Mesenchymal stem cell (in vitro differentiated cells and primary cell): Measurements from ENCODE around the gene TEX13B.

Experiments
- DNase-seq: peaks from one replicate; pipeline ENCODE4 v3.0.0-alpha.2; 2013
- H2AFZ ChIP-seq: one replicate; pipeline ENCODE4 v1.6.1; 2013; ENCODE audit warnings: low read depth, mild to moderate bottlenecking, control low read depth, inconsistent platforms, low read length, moderate library complexity
- H2AK5ac ChIP-seq: 2 replicates; pipeline ENCODE4 v1.6.1; 2013; ENCODE audit warnings: low read length, moderate library complexity, mild to moderate bottlenecking, inconsistent platforms; ENCODE audit not compliant: severe bottlenecking
- H2BK120ac ChIP-seq: one replicate; pipeline ENCODE4 v1.6.1; 2013; ENCODE audit warnings: low read depth, mild to moderate bottlenecking, inconsistent platforms, low read length, moderate library complexity
- H2BK12ac ChIP-seq, 2 experiments: one replicate each; pipeline ENCODE4 v1.6.1; 2013; ENCODE audit warnings: inconsistent platforms in 2 of 2, low read length in 2 of 2, mild to moderate bottlenecking in 2 of 2, moderate library complexity in 2 of 2, control low read depth in 1 of 2
- H2BK15ac ChIP-seq: one replicate; pipeline ENCODE4 v1.6.1; 2013; ENCODE audit warnings: mild to moderate bottlenecking, low read depth, inconsistent platforms; ENCODE audit not compliant: poor library complexity, severe bottlenecking
- H2BK5ac ChIP-seq: 2 replicates; pipeline ENCODE4 v1.6.1; 2013; ENCODE audit warnings: low read depth, mild to moderate bottlenecking, low read length, control low read depth, inconsistent platforms; ENCODE audit not compliant: poor library complexity, severe bottlenecking
- H3K14ac ChIP-seq, 2 experiments: one replicate each; pipeline ENCODE4 v1.6.1; 2013; ENCODE audit warnings: inconsistent platforms in 2 of 2, low read length in 2 of 2, control low read depth in 1 of 2, mild to moderate bottlenecking in 1 of 2, moderate library complexity in 1 of 2
- H3K18ac ChIP-seq, 2 experiments: one replicate each; pipeline ENCODE4 v1.6.1; 2013; ENCODE audit warnings: inconsistent platforms in 2 of 2, low read length in 2 of 2, control low read depth in 1 of 2, low read depth in 1 of 2, mild to moderate bottlenecking in 1 of 2
- H3K23ac ChIP-seq, 2 experiments: one replicate each; pipeline ENCODE4 v1.6.1; 2013; ENCODE audit warnings: inconsistent platforms in 2 of 2, low read length in 2 of 2, mild to moderate bottlenecking in 2 of 2, moderate library complexity in 2 of 2, control low read depth in 1 of 2
- H3K27ac ChIP-seq: 2 replicates; pipeline ENCODE4 v1.5.1; 2013; ENCODE audit warnings: mild to moderate bottlenecking, moderate library complexity, low read length, control low read depth, inconsistent platforms; ENCODE audit not compliant: poor library complexity, severe bottlenecking
- H3K27me3 ChIP-seq, 2 experiments: 2 replicates each; pipeline versions ENCODE4 v1.6.1 to v1.7.0; 2013; ENCODE audit warnings: low read length in 2 of 2, mild to moderate bottlenecking in 2 of 2, moderate library complexity in 2 of 2, control low read depth in 1 of 2, inconsistent platforms in 1 of 2; ENCODE audit not compliant: control insufficient read depth in 1 of 2, insufficient read depth in 1 of 2
- H3K36me3 ChIP-seq, 2 experiments: 2 replicates each; pipeline versions ENCODE4 v1.6.1 to v1.7.0; 2013; ENCODE audit warnings: low read length in 2 of 2, control low read depth in 1 of 2, inconsistent platforms in 1 of 2, low read depth in 1 of 2, mild to moderate bottlenecking in 1 of 2; ENCODE audit not compliant: insufficient read depth in 2 of 2, control insufficient read depth in 1 of 2
- H3K4ac ChIP-seq, 2 experiments: one replicate each; pipeline ENCODE4 v1.6.1; 2013; ENCODE audit warnings: inconsistent platforms in 2 of 2, low read length in 2 of 2, mild to moderate bottlenecking in 2 of 2, moderate library complexity in 2 of 2, control low read depth in 1 of 2, low read depth in 1 of 2
- H3K4me1 ChIP-seq: 2 replicates; pipeline ENCODE4 v1.6.1; 2013; ENCODE audit warnings: low read depth, low read length, control low read depth; ENCODE audit not compliant: control insufficient read depth, insufficient read depth
- H3K4me2 ChIP-seq: 2 replicates; pipeline ENCODE4 v1.6.1; 2013; ENCODE audit warnings: low read length, mild to moderate bottlenecking, inconsistent platforms; ENCODE audit not compliant: poor library complexity, severe bottlenecking
- H3K4me3 ChIP-seq, 2 experiments: 2 replicates each; pipeline versions ENCODE4 v1.5.1 to v1.7.0; 2013; ENCODE audit warnings: low read length in 2 of 2, mild to moderate bottlenecking in 2 of 2, control low read depth in 1 of 2, low read depth in 1 of 2; ENCODE audit not compliant: insufficient read depth in 1 of 2
- H3K79me1 ChIP-seq: replicated peaks from 2 replicates; pipeline ENCODE4 v1.6.1; 2013; ENCODE audit warnings: mild to moderate bottlenecking, control low read depth, low read length, inconsistent platforms; ENCODE audit not compliant: poor library complexity, severe bottlenecking
- H3K9ac ChIP-seq: 2 replicates; pipeline ENCODE4 v1.7.0; 2013; ENCODE audit warnings: mild to moderate bottlenecking, low read length, moderate library complexity
- H3K9me3 ChIP-seq: 2 replicates; pipeline ENCODE4 v1.7.0; 2013; ENCODE audit warnings: mild to moderate bottlenecking, low read length; ENCODE audit not compliant: control insufficient read depth
- H4K8ac ChIP-seq: one replicate; pipeline ENCODE4 v1.6.1; 2013; ENCODE audit warnings: inconsistent platforms, mild to moderate bottlenecking, low read length, moderate library complexity
- H4K91ac ChIP-seq: one replicate; pipeline ENCODE4 v1.6.1; 2013; ENCODE audit warnings: mild to moderate bottlenecking, low read length, inconsistent platforms
- WGBS: methylation state at CpG from one replicate; pipeline ENCODE4 v1.1.7; 2013; ENCODE audit warnings: mixed read lengths; 5-methylcytosine and 5-hydroxymethylcytosine counted together

TEX13B gene

DNA sequence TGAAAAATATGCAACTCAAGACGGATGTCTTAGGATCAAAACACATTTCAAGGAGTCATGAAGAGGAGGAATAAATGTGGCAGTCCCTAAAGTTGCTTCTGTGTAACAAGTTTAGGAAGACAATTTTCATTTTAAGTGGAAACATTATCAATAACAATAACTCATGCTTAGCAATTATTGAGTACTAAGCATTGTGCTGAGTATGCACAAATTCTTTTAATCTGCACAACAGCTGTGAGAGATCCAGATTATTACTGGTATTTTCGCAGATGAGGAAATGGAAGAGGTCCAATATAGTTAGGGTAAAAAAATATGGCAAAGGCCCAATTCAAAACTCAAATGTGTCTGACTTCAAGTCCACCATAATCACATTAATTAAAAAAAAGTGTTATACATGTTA is 2.9 kb upstream of the TEX13B start:
- no peak overlapping the region for H2BK12ac ChIP-seq
- H2AK5ac ChIP-seq, result no peak overlapping the region
- H3K23ac ChIP-seq, result no peak overlapping the region
- H4K8ac ChIP-seq, result no peak overlapping the region
- no peak overlapping the region for H2AFZ ChIP-seq
- H2BK5ac ChIP-seq, result no peak overlapping the region
- no peak overlapping the region for H3K4ac ChIP-seq
- H2BK15ac ChIP-seq, result no peak overlapping the region
- no peak for DNase-seq
- no peak overlapping the region for H2BK120ac ChIP-seq
- H3K14ac ChIP-seq, result no peak overlapping the region
- no peak overlapping the region for H3K27ac ChIP-seq
- no peaks in the 10 kb centered on the region for H3K9me3 ChIP-seq
- H4K91ac ChIP-seq, result no peak overlapping the region
- H3K27me3 ChIP-seq, result peaks cover 0 to 18% of the 10 kb centered on the region in 2 experiments
- peaks cover 0 to 12% of the 10 kb centered on the region in 2 experiments for H3K36me3 ChIP-seq
- H3K4me1 ChIP-seq, result no peaks in the 10 kb centered on the region
- no peak overlapping the region for H3K4me2 ChIP-seq
- no peaks in the 10 kb centered on the region for H3K79me1 ChIP-seq
- no peak overlapping the region for H3K9ac ChIP-seq
- H3K4me3 ChIP-seq, result no peak overlapping the region
- no CpG with 5 or more reads among the region's 2 CpGs for WGBS
- H3K18ac ChIP-seq, result no peak overlapping the region

DNA sequence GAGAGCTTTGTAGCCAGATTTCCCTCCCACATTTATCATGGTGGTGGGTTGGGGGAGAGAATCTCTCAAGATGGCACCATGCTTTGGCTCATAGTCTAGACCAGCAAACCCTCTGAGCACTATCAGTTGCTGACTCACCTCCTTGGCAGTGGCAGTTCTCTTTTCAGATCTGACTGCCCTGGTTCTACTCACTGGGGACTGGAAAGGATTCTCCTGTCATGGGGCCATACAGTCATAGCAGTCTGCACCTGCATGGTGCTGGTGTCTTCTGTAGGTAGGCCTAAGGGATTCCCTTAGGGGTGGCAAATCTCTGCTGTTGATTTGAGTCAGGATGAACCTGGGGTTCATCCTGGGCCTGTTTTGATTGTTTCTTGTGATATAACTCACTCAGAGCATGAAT is 2.6 kb downstream of the TEX13B start:
- Histone ChIP-seq H3K9ac (no peak overlapping the region), H3K79me1 (no peaks in the 10 kb centered on the region), H3K36me3 (peaks cover 0 to 15% of the 10 kb centered on the region in 2 experiments), H3K4me2 (no peak overlapping the region), H3K4ac (no peak overlapping the region), H2AK5ac (no peak overlapping the region), H3K9me3 (no peaks in the 10 kb centered on the region), H3K14ac (no peak overlapping the region), H2BK12ac (no peak overlapping the region), H3K4me1 (no peaks in the 10 kb centered on the region), H3K27ac (no peak overlapping the region), H4K8ac (no peak overlapping the region), H2BK120ac (no peak overlapping the region), H2BK5ac (no peak overlapping the region), H2BK15ac (no peak overlapping the region), H3K23ac (no peak overlapping the region), H2AFZ (no peak overlapping the region), H4K91ac (no peak overlapping the region), H3K4me3 (no peak overlapping the region), H3K18ac (no peak overlapping the region), H3K27me3 (peaks cover 0 to 32% of the 10 kb centered on the region in 2 experiments)
- DNase-seq, result no peak

DNA sequence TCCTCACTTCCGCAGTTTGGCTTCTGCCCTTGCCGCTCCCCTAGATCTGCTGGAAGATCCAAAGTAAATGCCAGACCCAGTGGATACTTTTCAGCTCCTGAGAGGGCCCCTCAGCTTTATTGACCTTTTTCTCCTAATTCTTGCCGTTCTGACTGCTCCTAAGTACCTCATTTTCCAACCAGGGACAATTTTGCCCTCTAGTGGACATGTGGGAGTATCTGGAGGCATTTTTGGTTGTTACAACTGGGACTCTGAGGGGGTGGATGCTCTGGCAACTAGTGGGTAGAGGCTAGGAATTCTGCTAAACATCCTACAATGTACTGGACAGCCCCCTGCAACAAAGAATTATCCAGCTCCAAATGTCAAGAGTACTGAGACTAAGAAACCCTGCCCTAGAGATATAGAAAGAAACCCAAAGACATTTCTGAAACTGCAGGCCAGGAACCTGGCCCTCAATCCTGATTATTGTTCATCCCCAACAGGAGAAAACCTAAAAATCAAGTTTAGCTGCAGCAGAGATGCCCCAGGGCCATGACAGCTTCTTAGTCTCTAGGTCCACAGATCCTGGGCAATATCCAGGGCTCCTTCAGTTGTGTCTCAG is 3.4 kb downstream of the TEX13B start:
- Histone ChIP-seq H2AK5ac (no peak overlapping the region), H3K4ac (no peak overlapping the region), H4K91ac (no peak overlapping the region), H2BK120ac (no peak overlapping the region), H3K9ac (no peak overlapping the region), H3K27ac (no peak overlapping the region), H3K14ac (no peak overlapping the region), H3K4me2 (no peak overlapping the region), H4K8ac (no peak overlapping the region), H3K27me3 (peaks cover 0 to 32% of the 10 kb centered on the region in 2 experiments), H2BK12ac (no peak overlapping the region), H3K79me1 (no peaks in the 10 kb centered on the region), H3K36me3 (peaks cover 0 to 15% of the 10 kb centered on the region in 2 experiments), H3K4me1 (no peaks in the 10 kb centered on the region), H2BK5ac (no peak overlapping the region), H3K4me3 (no peak overlapping the region), H3K9me3 (no peaks in the 10 kb centered on the region), H3K23ac (no peak overlapping the region), H2AFZ (no peak overlapping the region), H2BK15ac (no peak overlapping the region), H3K18ac (no peak overlapping the region)
- peak; percentile 37 for DNase-seq
- WGBS, result 80% methylated on average over 2 of the region's 3 CpGs

DNA sequence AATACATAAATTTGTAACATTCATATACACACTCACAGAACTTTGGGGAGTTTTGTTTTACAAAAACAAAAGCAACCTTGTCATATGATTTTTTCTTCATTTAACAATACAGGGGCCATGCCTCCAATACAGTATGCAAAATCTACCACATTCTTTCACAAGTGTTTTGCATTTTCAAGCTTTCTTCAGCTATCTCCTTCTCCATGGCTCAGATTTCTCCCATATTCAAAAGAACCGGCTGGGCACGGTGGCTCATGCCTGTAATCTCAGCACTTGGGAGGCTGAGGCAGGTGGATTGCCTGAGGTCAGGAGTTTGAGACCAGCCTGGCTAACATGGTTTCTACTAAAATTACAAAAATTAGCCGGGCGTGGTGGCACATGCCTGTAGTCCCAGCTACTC is 4.1 kb downstream of the TEX13B start:
- peaks cover 0 to 15% of the 10 kb centered on the region in 2 experiments for H3K36me3 ChIP-seq
- H3K18ac ChIP-seq, result no peak overlapping the region
- H2BK15ac ChIP-seq, result no peak overlapping the region
- no peak overlapping the region for H3K14ac ChIP-seq
- H3K27me3 ChIP-seq, result peaks cover 0 to 32% of the 10 kb centered on the region in 2 experiments
- H2BK12ac ChIP-seq, result no peak overlapping the region
- H2BK5ac ChIP-seq, result no peak overlapping the region
- H3K4ac ChIP-seq, result no peak overlapping the region
- no peak overlapping the region for H2BK120ac ChIP-seq
- H3K4me3 ChIP-seq, result no peak overlapping the region
- 88% methylated on average over 4 of the region's 4 CpGs for WGBS
- no peaks in the 10 kb centered on the region for H3K79me1 ChIP-seq
- no peak overlapping the region for H4K91ac ChIP-seq
- no peak for DNase-seq
- no peaks in the 10 kb centered on the region for H3K4me1 ChIP-seq
- H2AFZ ChIP-seq, result no peak overlapping the region
- H3K9me3 ChIP-seq, result no peaks in the 10 kb centered on the region
- no peak overlapping the region for H2AK5ac ChIP-seq
- no peak overlapping the region for H3K27ac ChIP-seq
- no peak overlapping the region for H3K4me2 ChIP-seq
- no peak overlapping the region for H4K8ac ChIP-seq
- no peak overlapping the region for H3K9ac ChIP-seq
- no peak overlapping the region for H3K23ac ChIP-seq
